NK-92 treated with Interleukin-12 subunit alpha and Interleukin-12 subunit beta, amount 100 ng/mL, for 24 hours (cell line): ENCODE results near the gene PXDC1.
"Not testable (repeated sequence)": the region's sequence is repeated elsewhere in the genome, so short reads cannot be mapped to it uniquely, and the experiment has no call there.

ENCODE experiments used
- DNase-seq: peaks from one replicate; lab custom pipeline; 2025; lab: John Stamatoyannopoulos, UW

The PXDC1 gene

GRCh38 chr6:3782876-3783832 lies 31.6 kb upstream of the PXDC1 start:
- DNase-seq, result no peak

GRCh38 chr6:3781504-3781903 lies 30.0 kb upstream of the PXDC1 start:
- no peak for DNase-seq

GRCh38 chr6:3779574-3779849 lies 28.0 kb upstream of the PXDC1 start:
- no peak for DNase-seq

- DNase-seq, result no peak
Measured at GRCh38 chr6:3778701-3779573, 27.4 kb upstream of the PXDC1 start.

GRCh38 chr6:3777730-3778461 lies 26.4 kb upstream of the PXDC1 start:
- no peak for DNase-seq

- no peak for DNase-seq
Measured at GRCh38 chr6:3776881-3777507, 25.5 kb upstream of the PXDC1 start.

- no peak for DNase-seq
Measured at GRCh38 chr6:3775847-3776246, 24.3 kb upstream of the PXDC1 start.

GRCh38 chr6:3775386-3775785 lies 23.9 kb upstream of the PXDC1 start:
- DNase-seq, result no peak

- no peak for DNase-seq
Measured at GRCh38 chr6:3773678-3774298, 22.3 kb upstream of the PXDC1 start.

GRCh38 chr6:3772127-3772999 lies 20.9 kb upstream of the PXDC1 start:
- not testable (repeated sequence) for DNase-seq

GRCh38 chr6:3771407-3772011 lies 20.0 kb upstream of the PXDC1 start:
- no peak for DNase-seq

- DNase-seq, result no peak
Measured at GRCh38 chr6:3770023-3770720, 18.7 kb upstream of the PXDC1 start.

GRCh38 chr6:3769610-3770009 lies 18.1 kb upstream of the PXDC1 start:
- no peak for DNase-seq

- DNase-seq, result no peak
Measured at GRCh38 chr6:3768502-3768901, 17.0 kb upstream of the PXDC1 start.

GRCh38 chr6:3767483-3767882 lies 16.0 kb upstream of the PXDC1 start:
- DNase-seq, result not testable (repeated sequence)

GRCh38 chr6:3766214-3766613 lies 14.7 kb upstream of the PXDC1 start:
- DNase-seq, result no peak

GRCh38 chr6:3765415-3765814 lies 13.9 kb upstream of the PXDC1 start:
- no peak for DNase-seq

GRCh38 chr6:3764516-3765335 lies 13.2 kb upstream of the PXDC1 start:
- no peak for DNase-seq

GRCh38 chr6:3762852-3763251 lies 11.3 kb upstream of the PXDC1 start:
- DNase-seq, result no peak
